Trophoblast cell (in vitro differentiated cells and primary cell): Measurements from ENCODE around the gene FBLN5.

ENCODE experiments used
- DNase-seq, 2 donors: peaks; one replicate each; pipeline ENCODE4 v3.0.0-alpha.2; 2016
- H2AFZ ChIP-seq: 2 replicates; pipeline ENCODE4 v1.6.1; 2013; ENCODE audit warnings: low read length, moderate library complexity, mild to moderate bottlenecking; ENCODE audit not compliant: insufficient read depth, poor library complexity
- H2AK5ac ChIP-seq: 2 replicates; pipeline ENCODE4 v1.6.1; 2013; ENCODE audit warnings: mild to moderate bottlenecking, low read length
- H2BK120ac ChIP-seq: 2 replicates; pipeline ENCODE4 v1.6.1; 2013; ENCODE audit warnings: low read length, mild to moderate bottlenecking, moderate library complexity; ENCODE audit not compliant: insufficient read depth, poor library complexity
- H2BK12ac ChIP-seq: 2 replicates; pipeline ENCODE4 v1.6.1; 2013; ENCODE audit warnings: mild to moderate bottlenecking, low read length, moderate library complexity
- H2BK5ac ChIP-seq: 2 replicates; pipeline ENCODE4 v1.6.1; 2013; ENCODE audit warnings: low read length, low read depth, moderate library complexity, mild to moderate bottlenecking; ENCODE audit not compliant: poor library complexity
- H3K14ac ChIP-seq: 2 replicates; pipeline ENCODE4 v1.6.1; 2013; ENCODE audit warnings: mild to moderate bottlenecking, low read length
- H3K18ac ChIP-seq: 2 replicates; pipeline ENCODE4 v1.6.1; 2013; ENCODE audit warnings: mild to moderate bottlenecking, low read length
- H3K23ac ChIP-seq: 2 replicates; pipeline ENCODE4 v1.6.1; 2013; ENCODE audit warnings: low read length
- H3K27ac ChIP-seq: 2 replicates; pipeline ENCODE4 v1.5.1; 2013; ENCODE audit warnings: low read depth, mild to moderate bottlenecking, inconsistent platforms, low read length, moderate library complexity
- H3K27me3 ChIP-seq: 2 replicates; pipeline ENCODE4 v1.6.1; 2013; ENCODE audit warnings: inconsistent platforms, mild to moderate bottlenecking, low read length, moderate library complexity; ENCODE audit not compliant: insufficient read depth
- H3K36me3 ChIP-seq, 2 experiments: 1 replicate in 1 of 2; 2 replicates in 1 of 2; pipeline ENCODE4 v1.6.1; 2013; ENCODE audit warnings: low read length in 2 of 2, mild to moderate bottlenecking in 2 of 2, moderate library complexity in 1 of 2; ENCODE audit not compliant: insufficient read depth in 2 of 2, control insufficient read depth in 1 of 2
- H3K4ac ChIP-seq: 2 replicates; pipeline ENCODE4 v1.6.1; 2013; ENCODE audit warnings: low read depth, mild to moderate bottlenecking, low read length, moderate library complexity
- H3K4me1 ChIP-seq, 2 experiments: 1 replicate in 1 of 2; 2 replicates in 1 of 2; pipeline ENCODE4 v1.6.1; 2013; ENCODE audit warnings: low read length in 2 of 2, mild to moderate bottlenecking in 2 of 2, moderate library complexity in 1 of 2; ENCODE audit not compliant: insufficient read depth in 2 of 2, control insufficient read depth in 1 of 2
- H3K4me2 ChIP-seq: 2 replicates; pipeline ENCODE4 v1.6.1; 2013; ENCODE audit warnings: inconsistent platforms, mild to moderate bottlenecking, low read length, moderate library complexity
- H3K4me3 ChIP-seq: 2 replicates; pipeline ENCODE4 v1.5.1; 2013; ENCODE audit warnings: mild to moderate bottlenecking, low read depth, low read length, inconsistent platforms
- H3K79me1 ChIP-seq: one replicate; pipeline ENCODE4 v1.6.1; 2013; ENCODE audit warnings: low read length
- H3K79me2 ChIP-seq: 2 replicates; pipeline ENCODE4 v1.6.1; 2013; ENCODE audit warnings: low read length, mild to moderate bottlenecking; ENCODE audit not compliant: control insufficient read depth, insufficient read depth, poor library complexity
- H3K9ac ChIP-seq: 2 replicates; pipeline ENCODE4 v1.6.1; 2013; ENCODE audit warnings: mild to moderate bottlenecking, low read length
- H3K9me3 ChIP-seq: 2 replicates; pipeline ENCODE4 v1.6.1; 2013; ENCODE audit warnings: low read depth, mild to moderate bottlenecking, control low read depth, inconsistent platforms, low read length; ENCODE audit not compliant: insufficient read depth
- H4K12ac ChIP-seq: 2 replicates; pipeline ENCODE4 v1.6.1; 2013; ENCODE audit warnings: low read depth, mild to moderate bottlenecking, low read length, moderate library complexity
- H4K8ac ChIP-seq: 2 replicates; pipeline ENCODE4 v1.6.1; 2013; ENCODE audit warnings: low read depth, mild to moderate bottlenecking, low read length, moderate library complexity
- H4K91ac ChIP-seq: one replicate; pipeline ENCODE4 v1.6.1; 2013; ENCODE audit warnings: low read depth, mild to moderate bottlenecking, low read length, moderate library complexity
- WGBS: extraction: QIAGEN DNeasy Blood & Tissue Kit; methylation state at CpG from one replicate; pipeline ENCODE4 v1.1.7; 2013; ENCODE audit warnings: missing lambda C conversion rate; ENCODE audit not compliant: insufficient read length, insufficient coverage; ENCODE audit errors: extremely low coverage; 5-methylcytosine and 5-hydroxymethylcytosine counted together

The FBLN5 gene

GRCh38 chr14:91854327-91854934 lies 93.1 kb downstream of the FBLN5 start:
- Histone ChIP-seq H2BK12ac (no peak overlapping the region), H4K8ac (no peak overlapping the region), H3K79me1 (no peaks in the 10 kb centered on the region), H3K27me3 (no peaks in the 10 kb centered on the region), H3K18ac (no peak overlapping the region), H3K4ac (no peak overlapping the region), H3K9ac (no peak overlapping the region), H2AFZ (no peak overlapping the region), H3K4me1 (no peaks in the 10 kb centered on the region), H4K12ac (no peak overlapping the region), H4K91ac (no peak overlapping the region), H3K79me2 (no peaks in the 10 kb centered on the region), H3K23ac (no peak overlapping the region), H3K14ac (no peak overlapping the region), H3K4me2 (no peak overlapping the region), H2BK120ac (no peak overlapping the region), H3K9me3 (no peaks in the 10 kb centered on the region), H3K27ac (no peak overlapping the region), H2AK5ac (no peak overlapping the region), H3K36me3 (no peaks in the 10 kb centered on the region), H2BK5ac (no peak overlapping the region), H3K4me3 (no peak overlapping the region)
- no CpG with 5 or more reads among the region's 2 CpGs for WGBS
- no peak for DNase-seq

- Histone ChIP-seq H3K36me3 (no peaks in the 10 kb centered on the region), H3K4ac (no peak overlapping the region), H3K27me3 (no peaks in the 10 kb centered on the region), H3K4me3 (no peak overlapping the region), H4K91ac (no peak overlapping the region), H3K14ac (no peak overlapping the region), H3K9ac (no peak overlapping the region), H4K12ac (no peak overlapping the region), H3K4me1 (no peaks in the 10 kb centered on the region), H3K79me1 (no peaks in the 10 kb centered on the region), H3K18ac (no peak overlapping the region), H3K23ac (no peak overlapping the region), H3K9me3 (no peaks in the 10 kb centered on the region), H3K79me2 (no peaks in the 10 kb centered on the region), H3K27ac (no peak overlapping the region), H2AK5ac (no peak overlapping the region), H4K8ac (no peak overlapping the region), H2BK5ac (no peak overlapping the region), H3K4me2 (no peak overlapping the region), H2BK120ac (no peak overlapping the region), H2AFZ (no peak overlapping the region), H2BK12ac (no peak overlapping the region)
- no CpG with 5 or more reads among the region's 1 CpG for WGBS
- no peak for DNase-seq
Observed at GRCh38 chr14:91851563-91851962, 95.9 kb downstream of the FBLN5 start.

DNA sequence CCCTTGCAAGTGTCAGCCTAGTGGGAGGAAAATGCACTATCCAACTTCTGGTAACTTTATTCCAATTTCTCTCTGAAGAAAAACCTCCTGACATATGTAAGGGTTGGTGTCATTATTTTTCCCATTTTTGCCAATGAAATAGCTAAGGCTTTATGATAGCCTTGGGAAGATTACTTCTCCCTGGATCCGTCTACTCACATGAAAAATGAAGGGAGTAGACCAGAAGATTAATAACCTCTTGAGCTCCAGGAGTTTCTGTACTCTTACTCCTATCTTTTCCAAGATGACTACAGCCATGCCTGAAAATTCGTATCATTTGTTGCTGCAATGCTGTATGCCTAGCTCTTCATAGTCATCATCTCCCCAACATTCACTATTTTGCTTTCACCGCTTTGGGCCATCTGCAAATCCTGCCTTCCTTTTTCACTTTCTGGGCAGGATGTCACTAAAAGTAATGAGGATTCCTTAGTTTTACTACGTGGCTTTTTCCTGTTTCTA lies 98.9 kb downstream of the FBLN5 start:
- Histone ChIP-seq H2AFZ (no peak overlapping the region), H2BK5ac (no peak overlapping the region), H3K36me3 (no peaks in the 10 kb centered on the region), H3K4me1 (no peaks in the 10 kb centered on the region), H3K79me2 (no peaks in the 10 kb centered on the region), H4K8ac (no peak overlapping the region), H3K18ac (no peak overlapping the region), H3K4me3 (no peak overlapping the region), H4K12ac (no peak overlapping the region), H3K23ac (no peak overlapping the region), H3K27ac (no peak overlapping the region), H3K9me3 (no peaks in the 10 kb centered on the region), H2BK120ac (no peak overlapping the region), H3K27me3 (no peaks in the 10 kb centered on the region), H3K79me1 (no peaks in the 10 kb centered on the region), H3K14ac (no peak overlapping the region), H3K4me2 (no peak overlapping the region), H3K4ac (no peak overlapping the region), H2BK12ac (no peak overlapping the region), H2AK5ac (no peak overlapping the region), H4K91ac (no peak overlapping the region), H3K9ac (no peak overlapping the region)
- DNase-seq: no peak
- WGBS: no CpG with 5 or more reads among the region's 4 CpGs

DNA sequence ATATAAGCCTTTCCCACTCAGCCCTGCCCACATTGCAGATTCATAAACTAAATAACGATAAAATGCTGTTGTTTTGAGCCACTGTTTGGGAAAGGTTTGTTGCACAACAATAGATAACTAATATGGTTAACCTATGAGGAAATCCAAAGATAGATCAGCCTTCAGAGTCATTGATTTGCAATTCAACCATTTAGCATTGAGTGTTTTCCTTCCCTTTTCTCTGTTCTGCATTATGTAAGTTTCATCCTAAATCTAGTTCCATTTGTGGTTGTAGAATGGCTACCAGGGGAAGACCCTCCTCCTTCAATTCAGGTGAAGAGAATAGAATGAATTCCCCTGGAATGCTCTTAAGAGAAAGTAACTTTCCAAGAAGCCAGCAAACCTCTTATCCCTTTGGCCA lies 99.8 kb downstream of the FBLN5 start:
- H2BK5ac ChIP-seq: no peak overlapping the region

More for the DNA sequence above, 99.8 kb downstream of the FBLN5 start:
- Histone ChIP-seq H2AK5ac (no peak overlapping the region), H3K18ac (no peak overlapping the region), H3K4ac (no peak overlapping the region), H3K27ac (no peak overlapping the region), H4K91ac (no peak overlapping the region), H3K79me2 (no peaks in the 10 kb centered on the region), H4K8ac (no peak overlapping the region), H3K9ac (no peak overlapping the region), H3K4me2 (no peak overlapping the region), H3K79me1 (no peaks in the 10 kb centered on the region), H4K12ac (no peak overlapping the region), H2BK120ac (no peak overlapping the region), H3K4me3 (no peak overlapping the region), H3K4me1 (no peaks in the 10 kb centered on the region), H3K36me3 (no peaks in the 10 kb centered on the region), H3K14ac (no peak overlapping the region), H3K27me3 (no peaks in the 10 kb centered on the region), H2BK12ac (no peak overlapping the region), H3K23ac (no peak overlapping the region), H3K9me3 (no peaks in the 10 kb centered on the region), H2AFZ (no peak overlapping the region)
- no peak for DNase-seq
- WGBS: no CpG with 5 or more reads among the region's 1 CpG
